Colonic mucosa (tissue), 4 donors: ENCODE data around the gene PHF13. TPM values are rescaled to one million over a fixed set of nuclear protein-coding genes. Genes with fewer than 3 reads are reported as not detected.

ENCODE experiments used
- DNase-seq: peaks from one replicate; pipeline ENCODE4 v3.0.0-alpha.2; 2020
- H3K27ac ChIP-seq: fragments of 200-600 bp; one replicate; pipeline ENCODE4 v1.8.0; 2021
- H3K27me3 ChIP-seq: fragments of 200-600 bp; one replicate; pipeline ENCODE4 v1.8.0; 2021
- H3K36me3 ChIP-seq: fragments of 200-600 bp; one replicate; pipeline ENCODE4 v1.8.0; 2021
- H3K4me1 ChIP-seq: fragments of 200-600 bp; one replicate; pipeline ENCODE4 v1.8.0; 2021; ENCODE audit warnings: mild to moderate bottlenecking
- H3K4me3 ChIP-seq: fragments of 200-600 bp; one replicate; pipeline ENCODE4 v1.8.0; 2021
- H3K9ac ChIP-seq, 2 donors: one replicate each; pipeline ENCODE4 v1.7.0; 2013; ENCODE audit warnings: control low read depth in 2 of 2, low read depth in 2 of 2, low read length in 2 of 2
- H3K9me3 ChIP-seq: fragments of 200-600 bp; one replicate; pipeline ENCODE4 v1.8.0; 2021
- intact Hi-C: fragments of 100-400 bp; cut with DNase I; formaldehyde crosslinking; loops from one replicate; pipeline ENCODE4 v1.14.1; 2022
- total RNA-seq, 2 donors: library from RNA; stranded (reverse); fragmentation: NEBNext Ultra II Directional in 1 of 2; extraction: Animal tissue kit (Norgen Biotek cat#: 25700) in 1 of 2; gene quantifications; one replicate each; pipeline ENCODE4 v1.2.1, GENCODE V29; 2021
- TF ChIP-seq, protein P1 (sequence below): fragments of 200-600 bp; IDR thresholded peaks from one replicate; pipeline ENCODE4 v1.8.0; 2022; ENCODE audit warnings: antibody characterized with exemption, mild to moderate bottlenecking
- donor health status: healthy.
- donor health status: DM: no; HTN: no; CAD: no.
- donor health status: DM: no; HTN: no; CAD: no.

The PHF13 gene
- total RNA-seq, 2 donors from 2014 or later = 8.0 to 13.4 TPM

DNA sequence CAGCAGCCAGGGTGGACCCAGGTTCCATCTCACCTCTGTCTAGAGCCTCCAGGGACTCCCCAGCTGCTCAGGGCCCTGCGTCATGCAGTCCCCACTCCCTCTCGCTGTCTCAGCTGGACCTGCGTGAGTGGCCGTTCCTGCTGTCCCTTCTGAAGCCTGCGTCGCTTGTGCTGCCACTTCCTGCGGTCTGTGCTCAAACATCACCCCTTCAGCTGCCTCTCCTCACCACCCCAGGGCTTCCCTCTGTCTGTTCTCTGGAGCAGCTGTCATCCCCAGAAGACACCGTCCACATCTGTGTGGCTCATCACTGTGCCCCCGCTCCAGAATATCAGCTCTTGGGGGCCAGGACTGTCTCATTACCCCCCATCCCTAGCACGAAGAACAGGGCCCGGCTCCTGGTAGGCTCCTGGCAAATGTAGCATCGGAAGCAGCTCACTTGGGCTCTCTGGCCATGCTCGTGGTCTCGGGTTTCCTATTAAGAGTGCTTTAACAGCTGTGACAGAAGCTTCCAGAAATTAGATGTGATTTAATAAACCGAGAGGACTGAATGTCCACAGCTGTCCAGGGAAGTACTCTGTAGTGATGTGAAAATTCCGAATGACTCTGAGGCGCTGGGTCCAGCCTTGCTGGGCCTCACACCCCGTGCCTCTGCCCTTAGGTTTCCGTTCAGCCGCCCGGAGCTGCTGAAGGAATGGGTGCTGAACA lies 14.5 kb downstream of the PHF13 start:
- no peak overlapping the region for H3K9ac ChIP-seq
- H3K27me3 ChIP-seq = no peaks in the 10 kb centered on the region
- H3K9me3 ChIP-seq = no peaks in the 10 kb centered on the region
- H3K36me3 ChIP-seq = no peaks in the 10 kb centered on the region
- H3K27ac ChIP-seq = no peak overlapping the region
- TF ChIP-seq, protein P1, sequence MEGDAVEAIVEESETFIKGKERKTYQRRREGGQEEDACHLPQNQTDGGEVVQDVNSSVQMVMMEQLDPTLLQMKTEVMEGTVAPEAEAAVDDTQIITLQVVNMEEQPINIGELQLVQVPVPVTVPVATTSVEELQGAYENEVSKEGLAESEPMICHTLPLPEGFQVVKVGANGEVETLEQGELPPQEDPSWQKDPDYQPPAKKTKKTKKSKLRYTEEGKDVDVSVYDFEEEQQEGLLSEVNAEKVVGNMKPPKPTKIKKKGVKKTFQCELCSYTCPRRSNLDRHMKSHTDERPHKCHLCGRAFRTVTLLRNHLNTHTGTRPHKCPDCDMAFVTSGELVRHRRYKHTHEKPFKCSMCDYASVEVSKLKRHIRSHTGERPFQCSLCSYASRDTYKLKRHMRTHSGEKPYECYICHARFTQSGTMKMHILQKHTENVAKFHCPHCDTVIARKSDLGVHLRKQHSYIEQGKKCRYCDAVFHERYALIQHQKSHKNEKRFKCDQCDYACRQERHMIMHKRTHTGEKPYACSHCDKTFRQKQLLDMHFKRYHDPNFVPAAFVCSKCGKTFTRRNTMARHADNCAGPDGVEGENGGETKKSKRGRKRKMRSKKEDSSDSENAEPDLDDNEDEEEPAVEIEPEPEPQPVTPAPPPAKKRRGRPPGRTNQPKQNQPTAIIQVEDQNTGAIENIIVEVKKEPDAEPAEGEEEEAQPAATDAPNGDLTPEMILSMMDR = no peak
- H3K4me3 ChIP-seq = no peak overlapping the region
- DNase-seq = no peak
- peaks cover 11% of the 10 kb centered on the region for H3K4me1 ChIP-seq
- intact Hi-C loops = no loop called here

DNA sequence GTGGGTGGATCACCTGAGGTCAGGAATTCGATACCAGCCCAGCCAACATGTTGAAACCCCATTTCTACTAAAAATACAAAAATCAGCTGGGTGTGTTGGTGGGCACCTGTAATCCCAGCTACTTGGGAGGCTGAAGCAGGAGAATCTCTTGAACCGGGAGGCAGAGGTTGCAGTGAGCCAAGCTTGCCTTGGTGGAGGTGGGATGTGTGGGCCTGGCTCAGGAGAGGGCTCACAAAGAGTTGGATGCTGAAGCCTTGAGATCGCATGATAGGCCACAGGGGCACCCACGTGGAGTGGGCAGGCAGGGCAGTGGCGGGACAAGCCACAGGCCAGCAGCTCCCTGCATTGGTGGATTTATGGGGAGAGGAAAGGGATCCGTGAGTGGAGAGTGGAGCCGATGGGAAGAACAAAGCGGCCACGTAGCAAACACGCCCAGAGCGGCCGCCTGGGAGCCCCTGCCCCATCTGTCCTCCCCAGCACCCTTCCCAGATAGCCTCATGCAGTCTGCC lies 15.5 kb downstream of the PHF13 start:
- no peak overlapping the region for H3K4me3 ChIP-seq
- intact Hi-C loops = no loop called here
- TF ChIP-seq, protein P1 = no peak
- no peak for DNase-seq
- H3K9me3 ChIP-seq = no peaks in the 10 kb centered on the region
- no peaks in the 10 kb centered on the region for H3K36me3 ChIP-seq
- H3K27ac ChIP-seq = no peak overlapping the region
- peaks cover 11% of the 10 kb centered on the region for H3K4me1 ChIP-seq
- H3K9ac ChIP-seq = no peak overlapping the region
- no peaks in the 10 kb centered on the region for H3K27me3 ChIP-seq

DNA sequence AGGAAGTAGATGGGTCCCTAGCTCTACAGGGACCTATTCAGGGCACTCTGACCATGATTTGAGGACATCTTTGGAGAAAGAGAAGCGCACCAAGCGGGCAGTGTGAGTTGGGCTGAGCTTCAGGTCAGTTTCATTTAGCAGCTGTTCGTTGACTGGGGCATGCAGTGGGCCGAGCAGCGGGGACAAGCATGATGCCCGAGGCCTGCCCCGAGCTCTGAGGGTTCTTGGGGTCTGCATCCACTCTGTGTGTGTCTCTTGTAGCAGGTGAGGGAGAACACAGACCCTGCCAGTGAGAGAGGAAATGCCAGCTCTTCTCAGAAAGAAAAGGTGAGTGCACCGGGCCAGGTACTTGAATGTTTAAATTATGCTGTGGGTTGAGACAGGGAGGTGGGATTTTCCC lies 16.5 kb downstream of the PHF13 start:
- no peak overlapping the region for H3K4me3 ChIP-seq
- H3K36me3 ChIP-seq = no peaks in the 10 kb centered on the region
- no peak overlapping the region for H3K9ac ChIP-seq

DNA sequence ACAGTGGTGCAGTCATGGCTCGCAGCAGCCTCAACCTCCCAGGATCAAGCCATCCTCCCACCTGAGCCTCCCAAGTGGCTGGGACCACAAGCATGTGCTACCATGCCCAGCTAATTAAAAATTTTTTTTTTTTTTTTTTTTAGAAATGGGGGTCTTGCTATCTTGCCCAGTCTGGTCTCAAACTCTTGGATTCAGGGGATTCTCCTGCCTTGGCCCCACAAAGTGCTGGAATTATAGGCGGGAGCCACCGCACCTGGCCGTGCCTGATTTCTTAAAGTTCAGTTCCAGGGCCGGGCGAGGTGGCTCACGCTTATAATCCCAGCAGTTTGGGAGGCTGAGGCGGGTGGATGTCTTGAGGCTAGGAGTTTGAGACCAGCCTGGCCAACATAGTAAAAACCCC lies 17.5 kb downstream of the PHF13 start:
- H3K9ac ChIP-seq = no peak overlapping the region
- no peaks in the 10 kb centered on the region for H3K36me3 ChIP-seq
- no peak overlapping the region for H3K4me3 ChIP-seq
- DNase-seq = no peak
- H3K4me1 ChIP-seq = peaks cover 4% of the 10 kb centered on the region
- H3K27me3 ChIP-seq = no peaks in the 10 kb centered on the region
- TF ChIP-seq, protein P1 = no peak
- intact Hi-C loops = loop anchor here (10.0 kb wide), 1 partner anchor 76 kb away; the partner anchor contains the start of genes NOL9 and TAS1R1
- H3K9me3 ChIP-seq = no peaks in the 10 kb centered on the region
- no peak overlapping the region for H3K27ac ChIP-seq

More for the DNA sequence above, 16.5 kb downstream of the PHF13 start:
- TF ChIP-seq, protein P1 = no peak
- Histone ChIP-seq H3K27me3 (no peaks in the 10 kb centered on the region), H3K9me3 (no peaks in the 10 kb centered on the region), H3K27ac (no peak overlapping the region), H3K4me1 (peaks cover 6% of the 10 kb centered on the region)
- no peak for DNase-seq
- intact Hi-C loops = loop anchor here (10.0 kb wide), 1 partner anchor 75 kb away; the partner anchor contains the start of genes NOL9 and TAS1R1

DNA sequence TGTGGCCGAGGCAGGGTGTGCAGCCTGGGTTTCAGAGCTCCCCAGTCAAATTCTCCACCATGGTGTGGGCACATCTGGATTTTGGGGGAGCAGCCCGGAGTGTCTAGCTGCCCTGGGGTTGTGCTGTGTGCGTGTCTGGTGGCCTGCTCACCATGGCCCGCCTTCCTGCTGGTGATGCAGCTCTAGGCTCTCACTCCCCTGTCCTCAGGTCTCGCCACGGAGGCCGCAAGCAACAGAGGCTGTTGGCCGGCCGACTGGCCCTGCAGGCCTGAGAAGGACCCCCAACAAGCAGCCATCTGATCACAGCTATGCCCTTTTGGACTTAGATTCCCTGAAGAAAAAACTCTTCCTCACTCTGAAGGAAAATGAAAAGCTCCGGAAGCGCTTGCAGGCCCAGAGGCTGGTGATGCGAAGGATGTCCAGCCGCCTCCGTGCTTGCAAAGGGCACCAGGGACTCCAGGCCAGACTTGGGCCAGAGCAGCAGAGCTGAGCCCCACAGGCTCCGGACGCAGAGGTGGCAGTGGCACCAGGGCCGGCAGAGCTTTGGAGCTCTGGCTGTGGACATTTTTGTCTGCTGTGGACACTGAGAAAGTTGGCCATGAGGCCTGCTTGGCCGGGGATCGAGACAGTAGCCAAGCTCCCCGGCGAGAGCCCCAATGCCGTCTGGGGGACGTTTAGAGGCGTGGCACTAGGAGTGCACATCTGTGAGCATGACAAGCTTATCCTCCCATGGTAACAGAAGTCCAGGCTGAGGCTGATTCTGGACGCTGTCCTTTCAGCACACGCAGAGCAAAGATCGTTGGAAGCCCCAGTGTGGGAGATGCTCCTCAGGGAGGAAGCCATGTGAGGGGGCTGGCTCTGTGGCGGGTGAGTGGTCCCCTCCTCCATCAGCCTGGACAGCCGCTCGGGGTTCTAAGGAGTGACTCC lies 19.3 kb downstream of the PHF13 start:
- no peak overlapping the region for H3K9ac ChIP-seq
- DNase-seq = no peak
- TF ChIP-seq, protein P1 = no peak
- H3K9me3 ChIP-seq = no peaks in the 10 kb centered on the region
- no peak overlapping the region for H3K4me3 ChIP-seq
- intact Hi-C loops = loop anchor here (10.0 kb wide), 1 partner anchor 78 kb away; the partner anchor contains the start of genes NOL9 and TAS1R1
- H3K27me3 ChIP-seq = no peaks in the 10 kb centered on the region
- no peaks in the 10 kb centered on the region for H3K4me1 ChIP-seq
- no peak overlapping the region for H3K27ac ChIP-seq
- H3K36me3 ChIP-seq = no peaks in the 10 kb centered on the region
